Measurements from ENCODE around the gene NME2.

- TF ChIP-seq, protein P1, sequence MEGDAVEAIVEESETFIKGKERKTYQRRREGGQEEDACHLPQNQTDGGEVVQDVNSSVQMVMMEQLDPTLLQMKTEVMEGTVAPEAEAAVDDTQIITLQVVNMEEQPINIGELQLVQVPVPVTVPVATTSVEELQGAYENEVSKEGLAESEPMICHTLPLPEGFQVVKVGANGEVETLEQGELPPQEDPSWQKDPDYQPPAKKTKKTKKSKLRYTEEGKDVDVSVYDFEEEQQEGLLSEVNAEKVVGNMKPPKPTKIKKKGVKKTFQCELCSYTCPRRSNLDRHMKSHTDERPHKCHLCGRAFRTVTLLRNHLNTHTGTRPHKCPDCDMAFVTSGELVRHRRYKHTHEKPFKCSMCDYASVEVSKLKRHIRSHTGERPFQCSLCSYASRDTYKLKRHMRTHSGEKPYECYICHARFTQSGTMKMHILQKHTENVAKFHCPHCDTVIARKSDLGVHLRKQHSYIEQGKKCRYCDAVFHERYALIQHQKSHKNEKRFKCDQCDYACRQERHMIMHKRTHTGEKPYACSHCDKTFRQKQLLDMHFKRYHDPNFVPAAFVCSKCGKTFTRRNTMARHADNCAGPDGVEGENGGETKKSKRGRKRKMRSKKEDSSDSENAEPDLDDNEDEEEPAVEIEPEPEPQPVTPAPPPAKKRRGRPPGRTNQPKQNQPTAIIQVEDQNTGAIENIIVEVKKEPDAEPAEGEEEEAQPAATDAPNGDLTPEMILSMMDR (conservative IDR thresholded peaks at IDR 0.05; ENCODE audit: low read depth, low read length) = peak; percentile 61; the same call in 1 of the 2 replicates
- TF ChIP-seq EZH2phosphoT487 (IDR thresholded peaks at IDR 0.05; ENCODE audit: borderline replicate concordance, low read length) = no peak
- TF ChIP-seq EZH2 (IDR thresholded peaks at IDR 0.05; ENCODE audit: low read length, unreplicated experiment) = no peak
These were observed 46.5 kb upstream of the NME2 start for GRCh38 chr17:51119415-51120356.

All from PC-3 (cell line).